Activated CD4-positive, alpha-beta T cell treated with anti-CD3 and anti-CD28 coated beads, Interleukin-2, Interleukin-6, amounts not matched to agents 100 ng/mL and 50 ng/mL, durations not matched to agents 16 hours and 8 hours (primary cell): ENCODE results near the gene IL20RA.

Experiments used
- DNase-seq: peaks from one replicate; pipeline ENCODE4 v3.0.0-alpha.2; 2020

The IL20RA gene

GRCh38 chr6:137045222-137045789, 541 bp upstream of the IL20RA start:
- DNase-seq: no peak

- DNase-seq: no peak
These were observed 927 bp downstream of the IL20RA start for GRCh38 chr6:137043710-137044365.

GRCh38 chr6:137040393-137040792, 4.4 kb downstream of the IL20RA start:
- no peak for DNase-seq

- DNase-seq: no peak
These were observed 5.8 kb downstream of the IL20RA start for GRCh38 chr6:137039010-137039409.

GRCh38 chr6:137036566-137037300, 8.0 kb downstream of the IL20RA start:
- DNase-seq: no peak

- peak; percentile 79 for DNase-seq
These were observed 10.9 kb downstream of the IL20RA start for GRCh38 chr6:137033828-137034227.

GRCh38 chr6:137031122-137031521, 13.6 kb downstream of the IL20RA start:
- no peak for DNase-seq

- no peak for DNase-seq
These were observed 15.9 kb downstream of the IL20RA start for GRCh38 chr6:137028912-137029311.

- peak; percentile 39 for DNase-seq
These were observed 18.7 kb downstream of the IL20RA start for GRCh38 chr6:137025786-137026730.

GRCh38 chr6:137024237-137024990, 20.4 kb downstream of the IL20RA start:
- DNase-seq: no peak

GRCh38 chr6:137020776-137021175, 24.0 kb downstream of the IL20RA start:
- DNase-seq: no peak

GRCh38 chr6:137019476-137020272, 25.1 kb downstream of the IL20RA start:
- no peak for DNase-seq

GRCh38 chr6:137017081-137017480, 27.7 kb downstream of the IL20RA start:
- DNase-seq: no peak

GRCh38 chr6:137016356-137016755, 28.4 kb downstream of the IL20RA start:
- no peak for DNase-seq

GRCh38 chr6:137015943-137016342, 28.8 kb downstream of the IL20RA start:
- no peak for DNase-seq

GRCh38 chr6:137013738-137014602, 30.8 kb downstream of the IL20RA start:
- DNase-seq: no peak

GRCh38 chr6:137013031-137013430, 31.7 kb downstream of the IL20RA start:
- DNase-seq: no peak

- DNase-seq: no peak
These were observed 33.4 kb downstream of the IL20RA start for GRCh38 chr6:137011406-137011805.

- no peak for DNase-seq
These were observed 34.5 kb downstream of the IL20RA start for GRCh38 chr6:137010128-137010718.

- no peak for DNase-seq
These were observed 36.6 kb downstream of the IL20RA start for GRCh38 chr6:137008204-137008603.
